Nephron (organoid): ENCODE data around the gene PRM2.
A peak's percentile ranks its signal among the peaks of the same experiment; 100 is the strongest.

ENCODE experiments used
- H3K27ac Mint-ChIP-seq, 3 experiments: 2 replicates each; pipeline ENCODE4 v1.8.0; 2020; ENCODE audit warnings: mixed read lengths in 3 of 3, mild to moderate bottlenecking in 2 of 3, moderate library complexity in 1 of 3
- H3K27me3 Mint-ChIP-seq: 2 replicates; pipeline ENCODE4 v1.8.0; 2021; ENCODE audit warnings: low read depth, mild to moderate bottlenecking, moderate library complexity, mixed read lengths
- H3K36me3 Mint-ChIP-seq: 2 replicates; pipeline ENCODE4 v1.8.0; 2020; ENCODE audit warnings: low read depth, mixed read lengths
- H3K4me1 Mint-ChIP-seq: 2 replicates; pipeline ENCODE4 v1.8.0; 2020; ENCODE audit warnings: mixed read lengths
- H3K4me3 Mint-ChIP-seq, 3 experiments: 2 replicates each; pipeline ENCODE4 v1.8.0; 2020; ENCODE audit warnings: mild to moderate bottlenecking in 3 of 3, mixed read lengths in 3 of 3, moderate library complexity in 2 of 3
- H3K9me3 Mint-ChIP-seq: 2 replicates; pipeline ENCODE4 v1.8.0; 2020; ENCODE audit warnings: mixed read lengths
- CTCF ChIP-seq, 3 experiments: fragments of 200-600 bp; sonication (generic); IDR thresholded peaks; one replicate each; pipeline ENCODE4 v1.5.0; 2021; ENCODE audit warnings: antibody characterized with exemption in 3 of 3; ENCODE audit not compliant: unreplicated experiment in 3 of 3

The PRM2 gene

DNA sequence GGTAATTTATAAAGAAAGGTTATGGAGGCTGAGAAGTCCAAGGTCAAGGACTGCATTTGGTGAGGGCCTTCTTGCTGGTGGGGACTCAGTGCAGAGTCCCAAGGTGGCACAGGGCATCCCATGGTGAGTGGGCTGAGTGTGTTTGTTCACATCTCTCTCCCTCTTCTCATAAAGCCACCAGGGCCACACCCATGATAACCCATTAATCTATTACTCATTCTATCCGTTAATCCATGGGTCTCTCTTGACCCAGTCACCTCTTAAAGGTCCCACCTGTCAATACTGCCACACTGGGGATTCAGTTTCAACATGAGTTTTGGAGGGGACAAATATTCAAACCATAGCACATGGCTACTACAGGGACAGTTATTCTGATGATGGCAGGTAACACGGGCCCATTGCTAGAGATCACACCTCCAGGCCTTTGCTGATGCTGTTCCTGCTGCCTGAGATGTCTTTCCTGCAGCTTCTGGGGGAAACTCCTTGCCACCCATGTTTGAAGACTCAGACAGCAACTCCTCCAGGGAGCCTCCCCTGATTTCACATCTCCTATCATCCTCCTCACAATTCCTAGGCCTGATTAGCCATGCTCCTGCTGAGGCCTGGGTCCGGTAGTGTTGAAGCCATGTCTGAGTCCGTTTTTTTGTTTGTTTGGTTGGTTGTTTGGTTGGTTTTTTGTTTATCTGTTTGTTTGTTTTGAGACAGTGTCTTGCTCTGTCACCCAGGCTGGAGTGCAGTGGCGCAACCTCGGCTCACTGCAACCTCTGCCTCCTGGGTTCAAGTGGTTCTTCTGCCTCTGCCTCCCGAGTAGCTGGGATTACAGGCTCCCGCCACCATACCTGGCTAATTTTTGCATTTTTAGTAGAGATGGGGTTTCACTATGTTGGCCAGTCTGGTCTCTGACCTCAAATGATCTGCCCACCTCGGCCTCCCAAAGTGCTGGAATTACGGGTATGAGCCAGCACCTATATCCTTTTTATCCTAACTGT is 36.3 kb downstream of the PRM2 start:
- no peak for TF ChIP-seq CTCF (IDR thresholded peaks at IDR 0.05; ENCODE audit: unreplicated experiment in 3 of 3)
- no peaks in the 10 kb centered on the region for H3K36me3 Mint-ChIP-seq
- H3K4me1 Mint-ChIP-seq, result peaks cover 5% of the 10 kb centered on the region
- peaks cover 10% of the 10 kb centered on the region for H3K27me3 Mint-ChIP-seq
- H3K9me3 Mint-ChIP-seq, result no peaks in the 10 kb centered on the region
- H3K27ac Mint-ChIP-seq, result no peak overlapping the region
- H3K4me3 Mint-ChIP-seq, result no peak overlapping the region

- no peaks in the 10 kb centered on the region for H3K36me3 Mint-ChIP-seq
- H3K4me1 Mint-ChIP-seq, result peaks cover 5% of the 10 kb centered on the region
- no peak for TF ChIP-seq CTCF (IDR thresholded peaks at IDR 0.05; ENCODE audit: unreplicated experiment in 3 of 3)
- no peak overlapping the region for H3K4me3 Mint-ChIP-seq
- H3K27me3 Mint-ChIP-seq, result peaks cover 5% of the 10 kb centered on the region
- no peak overlapping the region for H3K27ac Mint-ChIP-seq
- H3K9me3 Mint-ChIP-seq, result no peaks in the 10 kb centered on the region
Measured at GRCh38 chr16:11238272-11239202, 37.7 kb downstream of the PRM2 start.

GRCh38 chr16:11236461-11237254 is 39.6 kb downstream of the PRM2 start:
- Mint-ChIP-seq H3K27me3 (peaks cover 5% of the 10 kb centered on the region), H3K9me3 (no peaks in the 10 kb centered on the region), H3K27ac (no peak overlapping the region), H3K36me3 (no peaks in the 10 kb centered on the region), H3K4me3 (no peak overlapping the region), H3K4me1 (peaks cover 5% of the 10 kb centered on the region)
- no peak for TF ChIP-seq CTCF (IDR thresholded peaks at IDR 0.05; ENCODE audit: unreplicated experiment in 3 of 3)

DNA sequence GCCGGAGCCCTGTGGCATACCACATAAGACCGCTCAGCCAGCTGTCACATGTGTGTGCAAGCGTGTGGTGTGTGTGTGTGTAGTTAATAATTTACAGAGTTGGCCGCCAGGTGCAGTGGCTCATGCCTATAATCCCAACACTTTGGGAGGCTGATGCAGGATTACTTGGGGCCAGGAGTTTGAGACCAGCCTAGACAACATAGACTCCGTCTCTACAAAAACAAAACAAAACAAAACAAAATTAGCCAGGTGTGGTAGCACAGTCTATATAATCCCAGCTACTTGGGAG is 40.6 kb downstream of the PRM2 start:
- TF ChIP-seq CTCF (IDR thresholded peaks at IDR 0.05; ENCODE audit: unreplicated experiment in 3 of 3), result no peak
- H3K4me3 Mint-ChIP-seq, result no peak overlapping the region
- no peaks in the 10 kb centered on the region for H3K9me3 Mint-ChIP-seq
- H3K4me1 Mint-ChIP-seq, result peaks cover 9% of the 10 kb centered on the region
- no peaks in the 10 kb centered on the region for H3K36me3 Mint-ChIP-seq
- peaks cover 5% of the 10 kb centered on the region for H3K27me3 Mint-ChIP-seq
- H3K27ac Mint-ChIP-seq, result peak overlapping the region in 2 of 3 experiments; percentile 11 to 24

DNA sequence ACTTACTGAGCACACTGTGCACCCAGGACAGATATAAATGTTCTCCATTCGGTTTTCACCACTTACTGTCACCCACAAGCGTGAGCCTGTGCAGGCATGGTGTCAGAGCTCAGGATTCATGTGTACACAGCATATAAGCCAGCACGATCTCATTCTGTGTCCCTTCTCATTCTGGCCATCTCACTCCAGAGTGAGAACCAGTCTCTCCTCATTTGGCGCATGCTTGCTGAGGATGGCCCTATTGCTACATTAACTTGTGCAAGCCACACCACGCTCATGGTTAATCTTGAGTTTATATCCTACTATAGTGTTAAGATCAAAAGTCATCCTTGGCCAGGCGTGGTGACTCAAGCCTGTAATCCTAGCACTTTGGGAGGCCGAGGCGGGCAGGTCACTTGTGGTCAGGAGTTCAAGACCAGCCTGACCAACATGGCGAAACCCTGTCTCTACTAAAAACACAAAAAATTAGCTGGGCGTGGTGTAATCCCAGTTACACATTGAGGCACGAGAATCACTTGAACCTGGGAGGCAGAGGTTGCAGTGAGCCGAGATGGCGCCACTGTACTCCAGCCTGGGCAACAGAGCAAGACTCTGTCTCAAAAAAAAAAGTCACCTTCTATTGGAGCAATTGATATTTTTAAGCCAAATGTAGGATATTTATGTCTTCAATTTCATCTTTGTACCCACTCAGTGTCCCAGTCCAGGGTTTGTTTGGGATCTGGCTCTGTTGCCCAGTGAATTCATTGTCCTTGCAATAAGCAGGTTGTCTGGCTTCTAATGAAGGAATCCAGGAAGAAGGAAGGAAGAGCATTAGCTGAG is 41.2 kb downstream of the PRM2 start:
- no peaks in the 10 kb centered on the region for H3K9me3 Mint-ChIP-seq
- H3K4me1 Mint-ChIP-seq, result peaks cover 5% of the 10 kb centered on the region
- peaks cover 5% of the 10 kb centered on the region for H3K27me3 Mint-ChIP-seq
- H3K4me3 Mint-ChIP-seq, result no peak overlapping the region
- TF ChIP-seq CTCF (IDR thresholded peaks at IDR 0.05; ENCODE audit: unreplicated experiment in 3 of 3), result no peak
- H3K27ac Mint-ChIP-seq, result peak overlapping the region in 2 of 3 experiments; percentile 11 to 24
- no peaks in the 10 kb centered on the region for H3K36me3 Mint-ChIP-seq
